ENCODE measurements around the gene STAM.

- no peak for TF ChIP-seq CTCF (IDR thresholded peaks at IDR 0.05; ENCODE audit: low read length)
- no peak for TF ChIP-seq EZH2 (optimal IDR thresholded peaks at IDR 0.05; ENCODE audit: low read depth, low read length)
- TF ChIP-seq EZH2phosphoT487 (IDR thresholded peaks at IDR 0.05; ENCODE audit: low read length), result no peak
Measured at GRCh38 chr10:17655009-17655408, 11.1 kb downstream of the STAM start.

Measured in MM.1S (cell line).